WTC11 (cell line): ENCODE data around the gene TIMM44. TPM values are rescaled to one million over a fixed set of nuclear protein-coding genes. Genes with fewer than 3 reads are reported as not detected.

Source experiments
- ATAC-seq: fragments of 200-7000 bp; cut with Tn5 transposase; 2 replicates; pipeline ENCODE4 v1.10.0; 2021; ENCODE audit warnings: mild to moderate bottlenecking, moderate library complexity
- CTCF ChIA-PET: fragments of 300-600 bp; sonication (Branson Sonifier 250); formaldehyde crosslinking; loops from one replicate; lab custom pipeline; 2021; ENCODE audit warnings: antibody characterized with exemption; lab: Charles Lee
- POLR2A ChIA-PET: fragments of 350-600 bp; sonication (Branson Sonifier 250); formaldehyde crosslinking; loops from one replicate; lab custom pipeline; 2021; ENCODE audit warnings: antibody characterized with exemption; lab: Charles Lee
- DNase-seq: peaks from one replicate; pipeline ENCODE4 v3.0.0; 2021; ENCODE audit warnings: low spot score
- H3K27ac Mint-ChIP-seq: 2 replicates; pipeline ENCODE4 v1.8.0; 2021; ENCODE audit warnings: mixed read lengths
- H3K27me3 Mint-ChIP-seq: 2 replicates; pipeline ENCODE4 v1.8.0; 2021; ENCODE audit warnings: low read depth, mild to moderate bottlenecking, moderate library complexity, mixed read lengths
- H3K36me3 Mint-ChIP-seq: 2 replicates; pipeline ENCODE4 v1.8.0; 2021; ENCODE audit warnings: mixed read lengths
- H3K4me1 Mint-ChIP-seq: 2 replicates; pipeline ENCODE4 v1.8.0; 2022; ENCODE audit warnings: mixed read lengths
- H3K4me3 Mint-ChIP-seq: 2 replicates; pipeline ENCODE4 v1.8.0; 2021; ENCODE audit warnings: mild to moderate bottlenecking, moderate library complexity, mixed read lengths
- H3K9me3 Mint-ChIP-seq: 2 replicates; pipeline ENCODE4 v1.8.0; 2021; ENCODE audit warnings: mixed read lengths
- CREM ChIP-seq: sonication (generic); formaldehyde crosslinking; IDR thresholded peaks from 2 replicates; pipeline ENCODE4 v1.8.1; 2022; ENCODE audit warnings: mild to moderate bottlenecking, missing genetic modification reagents, moderate library complexity
- E2F5 ChIP-seq: sonication (generic); formaldehyde crosslinking; IDR thresholded peaks from 2 replicates; pipeline ENCODE4 v1.8.1; 2022; ENCODE audit warnings: mild to moderate bottlenecking, moderate library complexity, missing genetic modification reagents
- FOXK1 ChIP-seq: sonication (generic); formaldehyde crosslinking; IDR thresholded peaks from 2 replicates; pipeline ENCODE4 v1.8.0; 2022; ENCODE audit warnings: mild to moderate bottlenecking, moderate library complexity, missing genetic modification reagents
- FOXP4 ChIP-seq: sonication (generic); formaldehyde crosslinking; IDR thresholded peaks from 2 replicates; pipeline ENCODE4 v1.8.0; 2022; ENCODE audit warnings: mild to moderate bottlenecking, missing genetic modification reagents
- GRHL2 ChIP-seq: fragments of 250-450 bp; sonication (Bioruptor Pico); IDR thresholded peaks from 2 replicates; pipeline ENCODE4 v1.8.0; 2022; ENCODE audit warnings: mild to moderate bottlenecking, moderate library complexity; ENCODE audit not compliant: insufficient replicate concordance, severe bottlenecking
- HMGA2 ChIP-seq: fragments of 250-450 bp; sonication (Bioruptor Pico); IDR thresholded peaks from 2 replicates; pipeline ENCODE4 v1.4.0; 2021; ENCODE audit warnings: mild to moderate bottlenecking, moderate library complexity
- JUN ChIP-seq: sonication (generic); formaldehyde crosslinking; IDR thresholded peaks from 2 replicates; pipeline ENCODE4 v1.8.0; 2023; ENCODE audit warnings: mild to moderate bottlenecking, missing genetic modification reagents
- RORB ChIP-seq: fragments of 250-450 bp; sonication (Bioruptor Pico); IDR thresholded peaks from 2 replicates; pipeline ENCODE4 v1.9.0; 2021; ENCODE audit warnings: mild to moderate bottlenecking
- TEAD1 ChIP-seq: sonication (generic); formaldehyde crosslinking; IDR thresholded peaks from 2 replicates; pipeline ENCODE4 v1.8.0; 2022; ENCODE audit warnings: mild to moderate bottlenecking, missing genetic modification reagents
- ZNF317 ChIP-seq: sonication (generic); formaldehyde crosslinking; IDR thresholded peaks from 2 replicates; pipeline ENCODE4 v1.8.1; 2023; ENCODE audit warnings: low read depth, mild to moderate bottlenecking, moderate library complexity, missing genetic modification reagents, borderline replicate concordance
- total RNA-seq: library from RNA; stranded (reverse); gene quantifications from 3 replicates; pipeline ENCODE4 v1.2.3, GENCODE V29; 2021
- TF ChIP-seq, protein P1 (sequence below): sonication (generic); formaldehyde crosslinking; IDR thresholded peaks from 2 replicates; pipeline ENCODE4 v1.8.0; 2023; ENCODE audit warnings: mild to moderate bottlenecking, missing genetic modification reagents
- TF ChIP-seq, protein P2 (sequence below): fragments of 250-450 bp; sonication (Bioruptor Pico); IDR thresholded peaks from 2 replicates; pipeline ENCODE4 v1.9.0; 2021; ENCODE audit warnings: mild to moderate bottlenecking, borderline replicate concordance

The TIMM44 gene
- total RNA-seq, 1 experiment from 2014 or later, result 129 TPM

GRCh38 chr19:7973883-7974282 is 30.4 kb upstream of the TIMM44 start:
- H3K27ac Mint-ChIP-seq, result no peak overlapping the region
- H3K27me3 Mint-ChIP-seq, result no peaks in the 10 kb centered on the region
- peaks cover 19% of the 10 kb centered on the region for H3K4me1 Mint-ChIP-seq
- no peak overlapping the region for H3K4me3 Mint-ChIP-seq
- DNase-seq (no peak), ATAC-seq (no peak)
- no peak for TF ChIP-seq GRHL2 (CRISPR knock-in tag)
- TF ChIP-seq E2F5 (CRISPR knock-in tag), result no peak
- no peak for TF ChIP-seq RORB (CRISPR knock-in tag)
- TF ChIP-seq, protein P1, sequence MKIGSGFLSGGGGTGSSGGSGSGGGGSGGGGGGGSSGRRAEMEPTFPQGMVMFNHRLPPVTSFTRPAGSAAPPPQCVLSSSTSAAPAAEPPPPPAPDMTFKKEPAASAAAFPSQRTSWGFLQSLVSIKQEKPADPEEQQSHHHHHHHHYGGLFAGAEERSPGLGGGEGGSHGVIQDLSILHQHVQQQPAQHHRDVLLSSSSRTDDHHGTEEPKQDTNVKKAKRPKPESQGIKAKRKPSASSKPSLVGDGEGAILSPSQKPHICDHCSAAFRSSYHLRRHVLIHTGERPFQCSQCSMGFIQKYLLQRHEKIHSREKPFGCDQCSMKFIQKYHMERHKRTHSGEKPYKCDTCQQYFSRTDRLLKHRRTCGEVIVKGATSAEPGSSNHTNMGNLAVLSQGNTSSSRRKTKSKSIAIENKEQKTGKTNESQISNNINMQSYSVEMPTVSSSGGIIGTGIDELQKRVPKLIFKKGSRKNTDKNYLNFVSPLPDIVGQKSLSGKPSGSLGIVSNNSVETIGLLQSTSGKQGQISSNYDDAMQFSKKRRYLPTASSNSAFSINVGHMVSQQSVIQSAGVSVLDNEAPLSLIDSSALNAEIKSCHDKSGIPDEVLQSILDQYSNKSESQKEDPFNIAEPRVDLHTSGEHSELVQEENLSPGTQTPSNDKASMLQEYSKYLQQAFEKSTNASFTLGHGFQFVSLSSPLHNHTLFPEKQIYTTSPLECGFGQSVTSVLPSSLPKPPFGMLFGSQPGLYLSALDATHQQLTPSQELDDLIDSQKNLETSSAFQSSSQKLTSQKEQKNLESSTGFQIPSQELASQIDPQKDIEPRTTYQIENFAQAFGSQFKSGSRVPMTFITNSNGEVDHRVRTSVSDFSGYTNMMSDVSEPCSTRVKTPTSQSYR (CRISPR knock-in tag), result no peak
- TF ChIP-seq TEAD1, result no peak
- no peak for TF ChIP-seq FOXP4 (CRISPR knock-in tag)
- TF ChIP-seq CREM (CRISPR knock-in tag), result no peak
- H3K36me3 Mint-ChIP-seq, result peaks cover 34% of the 10 kb centered on the region
- no peaks in the 10 kb centered on the region for H3K9me3 Mint-ChIP-seq
- ChIA-PET POLR2A (no interaction called here), CTCF (interaction anchor here (0.6 to 2.9 kb wide), 4 partner anchors 23 to 54 kb away, joined by 3 to 8 read pairs (median 3); partner anchors contain the start of genes SNAPC2 and TIMM44)

DNA sequence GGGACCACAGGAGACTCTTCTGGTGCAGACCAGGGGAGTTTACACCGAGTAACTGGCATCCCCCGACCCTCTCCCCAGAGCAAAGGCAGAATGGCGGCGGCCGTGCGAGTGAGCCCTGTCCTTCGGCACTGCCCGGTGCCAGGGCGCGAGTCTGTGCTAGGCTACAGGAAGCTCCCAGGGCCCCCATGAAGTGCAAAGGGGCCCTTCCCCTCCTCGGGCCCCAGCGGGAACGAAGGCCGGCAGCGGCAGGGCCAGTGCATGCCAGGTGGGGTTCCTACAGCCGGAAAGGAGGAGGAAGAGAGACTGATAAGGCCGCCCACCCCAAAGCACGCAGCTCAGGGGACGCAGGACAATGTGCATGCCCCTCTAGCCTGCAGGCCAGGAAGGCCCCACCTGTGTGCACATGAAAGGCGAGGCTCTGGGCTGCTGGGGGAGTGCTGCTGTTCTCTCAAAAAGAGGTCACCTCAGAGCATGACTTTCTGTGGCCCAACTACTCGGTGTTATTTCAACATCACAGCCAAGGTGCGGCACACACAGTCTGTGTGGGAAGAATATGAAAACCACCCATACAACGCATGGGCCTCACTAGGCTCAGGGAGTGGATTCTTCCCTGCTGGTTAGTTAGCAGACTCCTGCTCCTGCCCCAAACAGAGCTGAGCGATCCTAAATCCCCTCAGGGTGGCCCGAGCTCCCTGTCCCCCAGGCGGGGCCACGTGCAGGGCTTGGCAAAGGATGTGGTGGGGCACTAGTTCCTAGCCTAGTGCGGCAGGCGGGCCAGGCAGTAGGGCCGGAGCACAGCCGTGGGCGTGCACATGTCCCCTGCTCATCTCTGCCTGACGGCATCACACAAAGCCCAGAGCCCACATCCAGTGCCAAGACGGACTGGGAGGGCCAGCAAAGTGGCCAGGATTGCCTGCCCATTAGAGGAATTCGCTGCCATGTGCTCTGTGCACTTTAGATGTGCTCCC is 28.4 kb upstream of the TIMM44 start:
- Mint-ChIP-seq H3K27me3 (no peaks in the 10 kb centered on the region), H3K4me3 (no peak overlapping the region), H3K4me1 (peaks cover 24% of the 10 kb centered on the region), H3K27ac (peak overlapping the region; percentile 80), H3K36me3 (peaks cover 46% of the 10 kb centered on the region), H3K9me3 (no peaks in the 10 kb centered on the region)
- ChIA-PET POLR2A (interaction anchor here (0.6 to 1.1 kb wide), 2 partner anchors 34 to 66 kb away, joined by 3 read pairs; no protein-coding TSS in a partner anchor), CTCF (interaction anchor here (0.6 to 5.1 kb wide), 15 partner anchors 11 to 476 kb away, joined by 3 to 90 read pairs (median 6); partner anchors contain the start of gene TIMM44)
- ATAC-seq (no peak), DNase-seq (no peak)
- TF ChIP-seq, protein P2, sequence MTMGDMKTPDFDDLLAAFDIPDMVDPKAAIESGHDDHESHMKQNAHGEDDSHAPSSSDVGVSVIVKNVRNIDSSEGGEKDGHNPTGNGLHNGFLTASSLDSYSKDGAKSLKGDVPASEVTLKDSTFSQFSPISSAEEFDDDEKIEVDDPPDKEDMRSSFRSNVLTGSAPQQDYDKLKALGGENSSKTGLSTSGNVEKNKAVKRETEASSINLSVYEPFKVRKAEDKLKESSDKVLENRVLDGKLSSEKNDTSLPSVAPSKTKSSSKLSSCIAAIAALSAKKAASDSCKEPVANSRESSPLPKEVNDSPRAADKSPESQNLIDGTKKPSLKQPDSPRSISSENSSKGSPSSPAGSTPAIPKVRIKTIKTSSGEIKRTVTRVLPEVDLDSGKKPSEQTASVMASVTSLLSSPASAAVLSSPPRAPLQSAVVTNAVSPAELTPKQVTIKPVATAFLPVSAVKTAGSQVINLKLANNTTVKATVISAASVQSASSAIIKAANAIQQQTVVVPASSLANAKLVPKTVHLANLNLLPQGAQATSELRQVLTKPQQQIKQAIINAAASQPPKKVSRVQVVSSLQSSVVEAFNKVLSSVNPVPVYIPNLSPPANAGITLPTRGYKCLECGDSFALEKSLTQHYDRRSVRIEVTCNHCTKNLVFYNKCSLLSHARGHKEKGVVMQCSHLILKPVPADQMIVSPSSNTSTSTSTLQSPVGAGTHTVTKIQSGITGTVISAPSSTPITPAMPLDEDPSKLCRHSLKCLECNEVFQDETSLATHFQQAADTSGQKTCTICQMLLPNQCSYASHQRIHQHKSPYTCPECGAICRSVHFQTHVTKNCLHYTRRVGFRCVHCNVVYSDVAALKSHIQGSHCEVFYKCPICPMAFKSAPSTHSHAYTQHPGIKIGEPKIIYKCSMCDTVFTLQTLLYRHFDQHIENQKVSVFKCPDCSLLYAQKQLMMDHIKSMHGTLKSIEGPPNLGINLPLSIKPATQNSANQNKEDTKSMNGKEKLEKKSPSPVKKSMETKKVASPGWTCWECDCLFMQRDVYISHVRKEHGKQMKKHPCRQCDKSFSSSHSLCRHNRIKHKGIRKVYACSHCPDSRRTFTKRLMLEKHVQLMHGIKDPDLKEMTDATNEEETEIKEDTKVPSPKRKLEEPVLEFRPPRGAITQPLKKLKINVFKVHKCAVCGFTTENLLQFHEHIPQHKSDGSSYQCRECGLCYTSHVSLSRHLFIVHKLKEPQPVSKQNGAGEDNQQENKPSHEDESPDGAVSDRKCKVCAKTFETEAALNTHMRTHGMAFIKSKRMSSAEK (CRISPR knock-in tag), result no peak
- TF ChIP-seq JUN (CRISPR knock-in tag) (no peak), HMGA2 (CRISPR knock-in tag) (no peak), ZNF317 (CRISPR knock-in tag) (no peak), FOXK1 (no peak)
